OCI-LY7 (cell line): ENCODE results near the gene CRELD1. TPM values are rescaled to one million over a fixed set of nuclear protein-coding genes. Genes with fewer than 3 reads are reported as not detected.

Experiments used
- BruUV-seq: library from RNA; stranded (reverse); fragments of 400-500 nt; replicated peaks from 2 replicates; lab custom pipeline; 2021; lab: Mats Ljungman, UMichigan
- CTCF ChIA-PET: fragments of 300-600 bp; sonication (Branson Sonifier 250); formaldehyde crosslinking; loops from one replicate; lab custom pipeline; 2022; ENCODE audit warnings: antibody characterized with exemption; ENCODE audit not compliant: unreplicated experiment; lab: Charles Lee
- POLR2A ChIA-PET: fragments of 300-600 bp; sonication (Branson Sonifier 250); formaldehyde crosslinking; loops from one replicate; lab custom pipeline; 2022; ENCODE audit warnings: antibody characterized with exemption; lab: Charles Lee
- DNase-seq: peaks from one replicate; pipeline ENCODE4 v3.0.0-alpha.2; 2015; ENCODE audit warnings: low spot score
- H2AFZ ChIP-seq: fragments of 200-600 bp; sonication (generic), shearing (Covaris generic); 2 replicates; pipeline ENCODE4 v1.6.1; 2014; ENCODE audit warnings: mild to moderate bottlenecking, antibody characterized with exemption, low read length, moderate library complexity
- H3K27ac ChIP-seq: fragments of 200-600 bp; sonication (generic); 2 replicates; pipeline ENCODE4 v1.5.1; 2014; ENCODE audit warnings: mixed run types, low read depth, mild to moderate bottlenecking, moderate library complexity, low read length, inconsistent platforms; ENCODE audit not compliant: poor library complexity, severe bottlenecking
- H3K36me3 ChIP-seq: fragments of 200-600 bp; sonication (generic); 2 replicates; pipeline ENCODE4 v1.6.1; 2014; ENCODE audit warnings: mild to moderate bottlenecking, antibody characterized with exemption, low read length, moderate library complexity, mixed read lengths; ENCODE audit not compliant: insufficient read depth
- H3K4me1 ChIP-seq: fragments of 200-600 bp; sonication (generic); 2 replicates; pipeline ENCODE4 v1.5.1; 2014; ENCODE audit warnings: mild to moderate bottlenecking, low read length; ENCODE audit not compliant: insufficient read depth, poor library complexity, severe bottlenecking
- H3K4me2 ChIP-seq: fragments of 200-600 bp; sonication (generic); 2 replicates; pipeline ENCODE4 v1.6.1; 2014; ENCODE audit warnings: mild to moderate bottlenecking, low read length
- H3K4me3 ChIP-seq: fragments of 200-600 bp; sonication (generic); 2 replicates; pipeline ENCODE4 v1.5.1; 2014; ENCODE audit warnings: mild to moderate bottlenecking, low read depth, low read length; ENCODE audit not compliant: poor library complexity, severe bottlenecking
- H3K79me2 ChIP-seq: fragments of 200-600 bp; sonication (generic); 2 replicates; pipeline ENCODE4 v1.6.1; 2016; ENCODE audit warnings: low read depth, mild to moderate bottlenecking, low read length, moderate library complexity, mixed read lengths; ENCODE audit not compliant: insufficient read depth
- H3K9me2 ChIP-seq: fragments of 200-600 bp; sonication (generic); 2 replicates; pipeline ENCODE4 v1.6.1; 2016; ENCODE audit warnings: mild to moderate bottlenecking, low read length, mixed read lengths; ENCODE audit not compliant: insufficient read depth
- H3K9me3 ChIP-seq: fragments of 200-600 bp; sonication (generic); 2 replicates; pipeline ENCODE4 v1.6.1; 2014; ENCODE audit warnings: mild to moderate bottlenecking, mixed run types, low read length, mixed read lengths
- H4K20me1 ChIP-seq: fragments of 200-600 bp; sonication (generic); 2 replicates; pipeline ENCODE4 v1.6.1; 2014; ENCODE audit warnings: mild to moderate bottlenecking, antibody characterized with exemption, low read length, moderate library complexity, mixed read lengths; ENCODE audit not compliant: insufficient read depth
- CTCF ChIP-seq: fragments of 200-600 bp; sonication (generic); conservative IDR thresholded peaks from 2 replicates; pipeline ENCODE4 v1.5.1; 2014; ENCODE audit warnings: mild to moderate bottlenecking, antibody characterized with exemption, low read length, moderate library complexity, mixed read lengths
- EZH2phosphoT487 ChIP-seq: fragments of 200-600 bp; sonication (generic); IDR thresholded peaks from 2 replicates; pipeline ENCODE4 v1.6.1; 2018; ENCODE audit warnings: low read depth, borderline replicate concordance, mild to moderate bottlenecking, mixed run types, antibody characterized with exemption, low read length, moderate library complexity, mixed read lengths
- intact Hi-C: fragments of 100-400 bp; cut with micrococcal nuclease; formaldehyde crosslinking; loops from one replicate; pipeline ENCODE4 v1.10.0; 2022; ENCODE audit not compliant: unreplicated experiment
- total RNA-seq, 2 experiments: library from RNA; depleted of rRNA in 1 of 2; stranded (reverse); fragments of >200 nt in 1 of 2; shearing (Covaris generic) in 1 of 2; gene quantifications; 2 replicates each; pipeline ENCODE4 v1.2.3, GENCODE V29; 2014 to 2022

The CRELD1 gene
- total RNA-seq, 2 experiments from 2014 or later: 20.9 to 23.4 TPM

GRCh38 chr3:9897408-9898372, 35.9 kb upstream of the CRELD1 start:
- H2AFZ ChIP-seq: no peak overlapping the region
- ChIA-PET POLR2A (interaction anchor here (0.5 to 0.6 kb wide), 3 partner anchors 15 to 602 kb away, joined by 3 to 8 read pairs (median 5); no protein-coding TSS in a partner anchor), CTCF (no interaction called here)
- H3K4me1 ChIP-seq: peaks cover 7% of the 10 kb centered on the region
- intact Hi-C loops: no loop called here
- BruUV-seq: no TSS peak
- DNase-seq: no peak
- H3K4me2 ChIP-seq: no peak overlapping the region
- no peaks in the 10 kb centered on the region for H3K9me3 ChIP-seq
- no peaks in the 10 kb centered on the region for H4K20me1 ChIP-seq
- H3K9me2 ChIP-seq: no peaks in the 10 kb centered on the region
- no peak overlapping the region for H3K27ac ChIP-seq
- H3K36me3 ChIP-seq: peaks cover 36% of the 10 kb centered on the region
- TF ChIP-seq CTCF (no peak), EZH2phosphoT487 (no peak)
- peaks cover 16% of the 10 kb centered on the region; the same call in 1 of the 2 replicates for H3K79me2 ChIP-seq
- H3K4me3 ChIP-seq: no peak overlapping the region

GRCh38 chr3:9898467-9899241, 35.0 kb upstream of the CRELD1 start:
- no peak for DNase-seq
- ChIA-PET POLR2A (interaction anchor here (0.5 to 0.6 kb wide), 2 partner anchors 394 to 601 kb away, joined by 3 to 5 read pairs; no protein-coding TSS in a partner anchor), CTCF (no interaction called here)
- H4K20me1 ChIP-seq: no peaks in the 10 kb centered on the region
- H3K27ac ChIP-seq: no peak overlapping the region
- intact Hi-C loops: no loop called here
- H3K9me2 ChIP-seq: no peaks in the 10 kb centered on the region
- H3K4me3 ChIP-seq: no peak overlapping the region
- no peak for TF ChIP-seq CTCF
- no peak for TF ChIP-seq EZH2phosphoT487
- no peak overlapping the region for H2AFZ ChIP-seq
- no peak overlapping the region for H3K4me2 ChIP-seq
- H3K9me3 ChIP-seq: no peaks in the 10 kb centered on the region
- H3K79me2 ChIP-seq: peaks cover 6% of the 10 kb centered on the region; the same call in 1 of the 2 replicates
- BruUV-seq: no TSS peak
- H3K4me1 ChIP-seq: peaks cover 7% of the 10 kb centered on the region
- H3K36me3 ChIP-seq: peaks cover 26% of the 10 kb centered on the region
